Measurements from ENCODE around the gene H1-8. TPM values are rescaled to one million over a fixed set of nuclear protein-coding genes. Genes with fewer than 3 reads are reported as not detected.

The H1-8 gene
- total RNA-seq, 1 donor from 2014 or later = not detected

- DNase-seq (ENCODE audit: low read depth) = no peak
- TF ChIP-seq CTCF (conservative IDR thresholded peaks at IDR 0.05; ENCODE audit: low read depth, low read length) = no peak
- no peak overlapping the region for H3K4me3 ChIP-seq (ENCODE audit: low read depth, low read length)
Measured at GRCh38 chr3:129575233-129575996, 32.4 kb downstream of the H1-8 start.

- no peak overlapping the region for H3K4me3 ChIP-seq (ENCODE audit: low read depth, low read length)
- TF ChIP-seq CTCF (conservative IDR thresholded peaks at IDR 0.05; ENCODE audit: low read depth, low read length) = no peak
- DNase-seq (ENCODE audit: low read depth) = no peak
Measured at GRCh38 chr3:129575997-129576384, 33.0 kb downstream of the H1-8 start.

GRCh38 chr3:129576514-129577352, 33.8 kb downstream of the H1-8 start:
- H3K4me3 ChIP-seq (ENCODE audit: low read depth, low read length) = no peak overlapping the region
- TF ChIP-seq CTCF (conservative IDR thresholded peaks at IDR 0.05; ENCODE audit: low read depth, low read length) = no peak

GRCh38 chr3:129577366-129577765, 34.4 kb downstream of the H1-8 start:
- DNase-seq (ENCODE audit: low read depth) = no peak
- H3K4me3 ChIP-seq (ENCODE audit: low read depth, low read length) = no peak overlapping the region
- no peak for TF ChIP-seq CTCF (conservative IDR thresholded peaks at IDR 0.05; ENCODE audit: low read depth, low read length)

More at GRCh38 chr3:129576514-129577352, 33.8 kb downstream of the H1-8 start:
- DNase-seq (ENCODE audit: low read depth) = no peak

- DNase-seq (ENCODE audit: low read depth) = no peak
- no peak overlapping the region for H3K4me3 ChIP-seq (ENCODE audit: low read depth, low read length)
- TF ChIP-seq CTCF (conservative IDR thresholded peaks at IDR 0.05; ENCODE audit: low read depth, low read length) = no peak
Measured at GRCh38 chr3:129577925-129578786, 35.2 kb downstream of the H1-8 start.

- H3K4me3 ChIP-seq (ENCODE audit: low read depth, low read length) = no peak overlapping the region
- TF ChIP-seq CTCF (conservative IDR thresholded peaks at IDR 0.05; ENCODE audit: low read depth, low read length) = no peak
- no peak for DNase-seq (ENCODE audit: low read depth)
Measured at GRCh38 chr3:129579991-129580390, 37.0 kb downstream of the H1-8 start.

All from epithelial cell of proximal tubule (primary cell).